Measurements from ENCODE around the gene LIPH. TPM values are rescaled to one million over a fixed set of nuclear protein-coding genes. Genes with fewer than 3 reads are reported as not detected.
"Not testable (repeated sequence)": the region's sequence is repeated elsewhere in the genome, so short reads cannot be mapped to it uniquely, and the experiment has no call there.

LIPH gene
- total RNA-seq = 14.6 TPM

DNA sequence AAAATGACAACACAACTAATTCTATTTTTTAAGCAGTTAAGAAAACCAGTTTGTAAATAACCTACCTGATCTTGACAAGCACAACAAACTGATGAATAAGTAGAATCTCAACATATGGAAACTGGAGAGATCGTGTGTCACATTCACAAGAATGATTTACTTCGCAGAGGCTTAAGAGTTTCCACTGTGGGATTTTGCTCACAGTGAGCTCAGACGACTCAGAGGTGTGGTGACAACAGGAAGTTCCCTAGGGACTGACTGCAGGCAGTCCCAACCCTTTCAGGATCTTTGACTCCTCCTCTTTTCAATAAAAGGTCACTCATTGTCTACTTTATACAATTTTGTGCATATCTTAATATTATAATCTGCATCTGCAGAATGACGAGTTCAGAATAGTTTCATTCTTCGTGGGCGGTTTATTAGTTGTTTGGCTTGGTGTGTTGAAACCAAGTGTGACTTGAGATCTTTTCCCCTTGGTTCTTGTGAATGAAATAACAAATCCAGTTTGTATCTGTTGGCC lies at the start of gene LIPH:
LIPH (minus strand) TSS at position 231 of the 520 bp plus-strand sequence; CDS start at position 114, 117 bp downstream.
- peak; percentile 91 for ATAC-seq

DNA sequence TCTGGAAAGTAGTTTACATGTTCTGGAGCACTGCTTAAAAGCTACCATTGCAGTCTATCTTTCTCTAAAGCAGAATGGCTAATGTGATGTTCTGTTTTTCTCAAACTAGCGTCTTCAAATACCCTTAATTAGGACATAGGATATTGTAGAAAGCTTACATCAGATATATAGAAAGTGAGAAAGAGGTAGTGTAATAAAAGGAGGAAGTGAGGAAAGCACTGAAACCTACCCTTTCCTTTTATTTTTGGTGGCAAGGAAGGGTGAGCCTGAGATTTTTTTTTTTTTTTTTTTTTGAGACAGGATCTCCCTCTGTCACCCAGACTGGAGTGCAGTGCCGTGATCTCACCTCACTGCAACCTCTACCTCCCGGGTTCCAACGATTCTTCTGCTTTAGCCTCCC lies 43.1 kb upstream of the LIPH start:
- ATAC-seq = no peak

DNA sequence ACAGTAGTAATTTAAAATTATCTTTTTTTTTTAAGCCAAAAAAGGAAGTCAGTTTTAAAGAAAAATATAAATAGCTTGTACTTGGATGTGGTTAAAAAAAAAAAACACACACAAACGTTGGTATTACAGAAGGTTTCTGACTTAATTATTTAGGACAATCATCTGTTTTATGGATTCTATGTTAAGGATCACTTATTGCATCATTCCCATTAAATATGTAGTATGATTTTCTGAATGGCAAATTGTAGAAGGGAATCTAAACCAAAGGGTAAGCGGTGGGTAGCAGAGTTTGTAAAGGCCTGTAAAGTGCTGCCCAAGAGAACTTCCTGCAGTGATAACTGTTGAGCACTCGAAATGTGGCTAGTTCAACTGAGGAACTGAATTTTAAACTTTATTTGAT lies 41.7 kb upstream of the LIPH start:
- no peak for ATAC-seq

DNA sequence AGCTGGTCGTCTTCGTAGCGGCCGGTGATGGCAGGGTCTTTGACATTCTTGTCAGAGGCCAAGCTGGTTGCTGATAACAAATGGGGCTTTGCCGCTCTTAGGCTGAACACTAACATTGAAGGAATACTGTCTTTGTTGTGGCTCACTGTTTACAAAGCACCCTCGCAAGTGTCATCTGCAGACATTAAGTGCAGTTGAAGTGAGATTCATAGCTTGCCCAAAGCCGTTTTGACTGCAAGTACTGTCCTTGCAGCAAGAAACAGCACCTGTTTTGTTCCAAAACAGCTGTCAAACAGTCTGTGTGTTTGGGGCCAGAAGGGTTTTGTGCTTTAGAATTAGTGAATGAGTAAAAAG lies 34.3 kb upstream of the LIPH start:
- no peak for ATAC-seq

DNA sequence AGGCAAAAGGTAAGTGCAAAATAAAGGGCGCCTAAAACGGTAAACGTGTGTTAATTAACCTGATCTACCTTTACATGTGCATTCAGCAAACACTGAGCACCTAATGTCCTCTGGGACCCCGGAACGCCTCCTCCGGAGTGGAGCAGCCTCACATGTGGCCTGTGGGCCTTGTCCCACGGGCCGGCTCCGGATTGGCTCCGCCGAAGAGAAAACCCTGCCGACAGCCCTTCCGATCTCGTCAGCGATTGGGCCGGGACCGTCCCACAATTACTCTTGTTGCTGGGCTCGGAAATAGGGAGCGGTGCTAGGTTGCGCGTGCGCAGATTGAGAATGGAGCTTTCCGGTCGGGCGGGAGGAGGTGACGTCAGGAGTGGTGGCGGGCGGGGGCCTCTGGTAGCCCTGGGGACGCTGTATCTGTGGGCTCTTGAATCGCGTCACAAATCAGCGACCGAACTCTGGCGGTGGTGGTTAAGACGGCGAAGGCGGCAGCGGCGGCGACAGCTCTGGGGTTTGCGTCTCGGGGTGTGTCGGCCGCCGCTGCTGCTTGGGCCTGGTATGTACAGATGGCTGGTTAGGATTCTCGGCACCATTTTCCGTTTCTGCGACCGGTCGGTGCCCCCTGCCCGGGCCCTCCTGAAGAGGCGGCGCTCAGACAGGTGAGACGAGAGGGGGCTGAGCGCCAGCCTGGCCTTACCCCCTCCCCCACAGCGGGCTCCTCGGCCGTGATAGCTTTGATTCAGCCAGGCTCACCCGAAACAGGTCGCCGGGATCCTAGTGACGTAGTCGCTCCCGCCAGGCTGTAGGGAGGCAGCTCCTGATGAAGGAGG lies 33.7 kb upstream of the LIPH start, which contains the start of gene SENP2:
SENP2 (plus strand) TSS at position 437 of the 827 bp plus-strand sequence; CDS start at position 556, 119 bp downstream.
- ATAC-seq = peak; percentile 98

DNA sequence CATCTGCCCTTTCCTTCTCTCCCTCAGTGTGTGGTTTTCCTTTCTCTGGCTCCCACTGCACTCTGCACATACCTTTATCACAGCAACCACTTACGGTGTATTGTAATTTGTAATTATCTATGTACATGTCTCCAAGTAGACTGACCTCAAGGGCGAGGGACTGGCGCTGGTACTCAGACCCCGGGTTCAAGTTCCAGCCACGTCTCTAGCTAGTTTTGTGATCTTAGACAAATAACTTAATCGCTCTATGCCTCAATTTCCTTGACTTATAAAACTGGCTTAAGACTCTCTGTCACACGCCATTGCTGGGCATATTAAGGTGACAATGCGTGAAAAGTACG lies 33.1 kb upstream of the LIPH start:
- no peak for ATAC-seq

DNA sequence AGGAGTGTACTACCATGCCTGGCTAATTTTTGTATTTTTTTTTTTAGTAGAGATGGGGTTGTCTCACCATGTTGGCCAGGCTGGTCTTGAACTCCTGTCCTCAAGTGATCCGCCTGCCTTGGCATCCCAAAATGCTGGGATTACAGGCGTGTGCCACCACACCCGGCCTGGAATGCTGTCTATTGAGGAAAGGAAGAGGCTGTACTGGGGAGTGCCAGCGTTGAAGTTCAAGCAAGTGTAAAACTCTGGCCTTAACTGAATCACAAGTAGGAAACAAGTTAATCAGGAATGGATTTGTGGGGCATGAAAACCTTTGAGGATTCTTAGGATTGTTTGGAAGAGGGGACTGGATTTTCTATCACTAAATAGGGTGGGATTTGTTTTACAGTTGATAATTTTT lies 32.3 kb upstream of the LIPH start:
- no peak for ATAC-seq

DNA sequence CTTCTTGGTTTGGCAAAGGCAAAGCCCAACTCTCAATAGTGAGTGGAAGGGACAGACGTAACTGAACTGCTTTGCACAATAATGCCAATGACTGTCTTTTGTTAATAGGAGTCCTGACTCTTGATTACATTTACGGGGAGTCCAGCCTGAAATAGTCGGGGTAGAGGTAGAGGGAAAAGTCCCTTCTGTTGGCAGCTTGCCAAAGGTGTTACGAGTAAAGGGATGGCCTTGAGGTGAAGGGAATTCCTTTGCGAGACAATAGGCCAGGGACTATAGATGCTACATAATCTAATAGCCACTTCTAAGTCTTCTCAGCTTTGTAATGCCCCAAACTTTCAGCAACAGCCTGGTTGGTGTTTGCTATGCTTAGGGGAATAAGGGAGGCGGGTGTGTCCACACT lies 31.5 kb upstream of the LIPH start:
- no peak for ATAC-seq

DNA sequence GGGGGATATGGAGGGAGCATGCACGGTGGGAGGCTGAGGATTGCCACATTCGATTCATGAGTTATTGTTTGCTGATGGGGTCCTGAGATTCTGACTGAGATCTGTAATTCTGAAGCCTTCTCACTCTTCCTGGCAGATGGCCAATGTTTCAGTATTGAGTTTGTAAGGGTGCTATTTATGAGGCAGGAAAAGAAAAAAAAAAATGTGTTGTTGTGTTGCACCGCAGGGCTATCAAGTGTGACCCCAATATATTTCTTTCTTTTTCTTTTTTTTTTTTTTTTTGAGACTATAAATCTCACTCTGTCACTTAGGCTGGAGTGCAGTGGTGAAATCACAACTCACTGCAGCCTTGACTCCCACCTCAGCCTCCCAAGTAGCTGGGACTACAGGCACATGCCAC lies 30.5 kb upstream of the LIPH start:
- no peak for ATAC-seq

DNA sequence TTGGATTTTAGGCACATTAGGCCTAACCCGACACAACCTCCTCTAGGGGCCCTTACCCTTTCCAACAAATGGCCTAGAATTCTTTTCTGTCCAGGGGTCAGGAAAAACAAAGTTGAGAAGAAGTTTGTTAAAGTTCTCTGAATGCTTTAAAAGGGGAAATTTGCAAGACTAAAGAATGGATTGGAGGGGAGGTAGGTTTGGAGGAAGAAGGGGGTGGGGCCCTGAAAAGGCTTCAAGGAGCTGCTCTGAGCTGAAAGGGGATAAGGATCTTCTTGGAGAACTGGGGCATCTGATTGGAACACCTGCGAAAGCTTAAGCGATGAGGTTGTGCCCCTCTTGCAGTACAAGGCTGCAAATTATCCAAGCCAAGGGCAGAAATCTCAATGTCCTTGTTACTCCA lies 29.8 kb upstream of the LIPH start:
- ATAC-seq = no peak

DNA sequence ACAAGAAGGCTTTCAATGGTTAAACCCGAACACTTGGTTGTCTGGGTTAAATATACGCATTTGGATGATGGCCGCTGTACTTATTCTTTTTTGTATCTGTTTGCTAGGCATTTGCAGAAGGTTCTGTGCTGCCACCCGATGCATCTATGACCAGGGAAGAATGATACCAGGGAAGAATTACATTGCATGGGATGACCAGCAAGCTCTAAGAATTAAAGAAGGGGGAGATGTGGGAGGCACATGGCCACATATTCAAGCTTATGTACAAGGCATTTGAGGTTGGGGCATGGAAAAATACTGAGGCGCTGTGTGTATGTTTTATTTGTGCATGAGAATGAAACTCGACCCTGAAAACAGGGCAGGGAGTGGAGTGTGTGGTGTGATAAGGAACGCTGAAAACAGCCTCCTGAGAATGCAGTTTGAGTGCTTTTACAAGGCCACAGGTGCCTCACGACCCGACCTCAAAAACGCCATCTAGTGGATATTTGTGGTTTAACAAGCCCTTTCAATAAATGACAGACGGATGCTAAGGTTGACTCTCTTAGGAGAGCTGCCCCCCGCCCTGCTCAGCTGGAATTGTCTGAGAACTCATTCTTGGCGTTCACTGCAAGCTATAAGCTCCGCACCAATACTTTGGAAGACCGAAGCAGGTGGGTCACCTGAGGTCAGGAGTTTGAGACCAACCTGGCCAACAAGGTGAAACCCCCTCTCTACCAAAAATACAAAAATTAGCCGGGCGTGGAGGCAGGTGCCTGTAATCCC lies 22.9 kb upstream of the LIPH start:
- peak; percentile 62 for ATAC-seq

DNA sequence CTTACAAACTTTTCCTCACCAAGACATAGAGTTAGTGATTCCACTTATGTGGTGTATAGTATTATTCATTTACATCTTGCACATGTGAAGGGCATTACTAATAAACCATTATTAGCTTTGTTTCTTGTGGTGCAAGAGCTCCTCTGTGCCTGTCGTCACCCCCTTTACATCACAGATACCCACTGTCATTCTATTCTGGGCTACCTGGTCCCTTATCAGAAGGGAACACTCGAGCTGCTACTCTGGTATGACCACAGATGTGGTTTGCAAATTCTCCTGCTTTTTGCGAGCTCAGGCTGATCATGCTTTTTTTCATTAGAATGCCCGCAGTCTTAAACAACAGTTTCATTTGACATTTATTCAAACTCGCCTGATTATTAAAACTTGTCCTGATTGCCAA lies 19.8 kb upstream of the LIPH start:
- no peak for ATAC-seq

DNA sequence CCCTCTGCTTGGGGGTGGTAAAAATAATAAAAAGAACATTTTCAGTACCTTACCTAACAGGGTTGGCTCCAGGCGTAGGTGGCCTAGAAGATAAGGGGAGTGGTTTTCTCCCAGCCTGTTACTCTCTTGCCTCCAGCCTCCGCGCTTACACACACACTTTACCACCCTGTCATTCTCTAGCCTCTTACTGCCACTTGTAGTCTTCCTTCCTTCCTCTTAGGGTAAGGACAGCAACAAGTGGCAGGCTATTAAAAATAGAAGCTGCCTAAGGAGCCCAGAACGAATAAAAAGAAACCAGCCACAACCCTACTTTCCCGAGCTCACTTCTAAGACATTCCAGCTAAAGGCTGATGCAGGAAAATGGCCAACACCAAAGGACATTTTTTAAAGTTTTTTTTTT lies 9.6 kb upstream of the LIPH start:
- no peak for ATAC-seq

DNA sequence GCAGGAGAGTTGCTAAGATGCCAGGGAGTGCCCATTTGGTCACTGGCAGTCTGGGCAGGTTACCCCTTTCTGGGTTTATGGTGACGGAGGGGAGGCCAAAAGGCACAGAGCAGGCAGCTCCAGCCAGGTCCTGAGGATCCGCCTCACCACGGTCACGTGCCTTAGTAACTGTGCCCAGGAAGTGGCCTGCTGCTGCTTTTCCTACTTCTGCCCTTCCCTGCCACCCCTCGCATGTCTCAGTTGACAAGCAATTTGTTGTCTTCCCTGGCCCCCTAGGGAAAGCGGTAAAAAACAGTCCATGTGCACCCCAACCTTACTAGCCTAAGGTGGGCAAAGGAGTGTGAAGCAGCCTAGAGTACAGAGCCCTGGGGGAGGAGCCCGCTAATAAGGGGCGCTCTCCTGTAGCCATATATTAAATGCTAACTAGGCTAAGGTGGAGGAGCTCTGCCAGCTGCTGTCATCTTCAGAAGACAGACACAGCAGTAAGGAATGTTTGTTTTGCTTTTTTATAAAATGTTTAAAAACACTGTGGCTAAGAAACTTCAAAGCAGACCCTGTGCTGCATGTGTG lies 9.1 kb upstream of the LIPH start:
- ATAC-seq = no peak

DNA sequence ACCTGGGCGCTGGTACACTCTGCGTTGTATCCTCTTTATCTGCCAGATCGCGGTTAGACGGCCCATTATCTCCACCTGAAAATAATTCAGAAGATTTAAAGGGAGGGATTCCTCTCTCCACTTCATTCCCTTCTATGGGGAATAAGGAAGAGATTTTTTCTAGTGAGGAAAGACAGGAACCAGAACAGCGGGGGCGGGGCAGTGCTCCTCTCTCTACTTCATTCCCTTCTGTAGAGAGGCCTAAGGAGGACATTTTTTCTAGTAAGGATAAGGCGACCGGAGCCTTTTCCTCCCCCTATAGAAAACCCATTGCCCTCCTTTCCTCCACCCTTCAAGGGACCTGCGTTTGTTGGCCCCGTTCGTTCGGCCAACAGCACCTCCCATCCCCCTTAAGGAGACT lies 8.3 kb upstream of the LIPH start:
- ATAC-seq = no peak

DNA sequence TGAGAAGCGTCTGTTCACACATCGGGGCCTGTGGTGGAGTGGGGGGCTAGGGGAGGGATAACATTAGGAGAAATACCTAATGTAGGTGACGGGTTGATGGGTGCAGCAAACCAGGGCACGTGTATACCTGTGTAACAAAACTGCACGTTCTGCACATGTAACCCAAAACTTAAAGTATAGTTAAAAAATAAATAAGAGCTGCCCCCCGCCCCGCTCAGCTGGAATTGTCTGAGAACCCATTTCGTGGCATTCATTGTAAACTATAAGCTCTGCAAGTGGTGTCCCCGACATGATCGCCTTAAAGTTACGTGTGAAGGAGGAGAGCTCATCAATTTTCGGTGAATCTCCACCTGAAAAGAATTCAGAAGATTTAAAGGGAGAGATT lies 7.3 kb upstream of the LIPH start:
- ATAC-seq = no peak

DNA sequence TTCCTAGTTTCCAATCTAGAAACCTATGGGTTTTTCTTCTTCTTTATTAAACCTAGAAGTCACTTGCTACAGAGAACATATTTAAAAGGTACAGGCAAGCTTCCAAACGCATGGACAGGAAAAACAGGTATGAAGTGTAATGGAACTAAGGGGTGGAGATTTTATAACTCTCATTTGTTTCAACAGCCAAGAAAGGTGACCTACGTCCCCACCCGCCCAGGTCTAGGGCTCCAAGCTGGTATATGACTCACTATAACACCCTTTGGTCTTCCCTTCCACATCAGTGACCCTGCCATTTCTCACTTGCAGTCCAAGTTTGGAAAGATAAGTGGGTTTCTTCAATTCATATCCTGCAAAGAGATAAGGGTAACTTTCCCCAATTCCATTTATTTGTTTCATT lies 6.0 kb upstream of the LIPH start:
- peak; percentile 98 for ATAC-seq

DNA sequence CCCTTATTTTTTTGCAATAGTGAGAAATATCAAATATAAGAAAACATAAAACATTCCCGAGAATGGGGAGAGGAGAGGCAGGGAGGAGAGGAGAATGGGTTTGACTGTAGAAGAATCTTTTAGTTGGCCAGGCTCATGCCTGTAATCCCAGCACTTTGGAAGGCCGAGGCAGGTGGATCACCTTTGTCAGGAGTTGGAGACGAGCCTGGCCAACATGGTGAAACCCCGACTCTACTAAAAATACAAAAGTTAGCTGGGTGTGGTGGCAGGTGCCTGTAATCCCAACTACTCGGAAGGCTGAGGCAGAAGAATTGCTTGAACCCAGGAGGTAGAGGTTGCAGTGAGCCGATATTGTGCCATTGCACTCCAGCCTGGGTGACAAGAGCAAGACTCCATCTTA lies 4.3 kb upstream of the LIPH start:
- ATAC-seq = not testable (repeated sequence)

DNA sequence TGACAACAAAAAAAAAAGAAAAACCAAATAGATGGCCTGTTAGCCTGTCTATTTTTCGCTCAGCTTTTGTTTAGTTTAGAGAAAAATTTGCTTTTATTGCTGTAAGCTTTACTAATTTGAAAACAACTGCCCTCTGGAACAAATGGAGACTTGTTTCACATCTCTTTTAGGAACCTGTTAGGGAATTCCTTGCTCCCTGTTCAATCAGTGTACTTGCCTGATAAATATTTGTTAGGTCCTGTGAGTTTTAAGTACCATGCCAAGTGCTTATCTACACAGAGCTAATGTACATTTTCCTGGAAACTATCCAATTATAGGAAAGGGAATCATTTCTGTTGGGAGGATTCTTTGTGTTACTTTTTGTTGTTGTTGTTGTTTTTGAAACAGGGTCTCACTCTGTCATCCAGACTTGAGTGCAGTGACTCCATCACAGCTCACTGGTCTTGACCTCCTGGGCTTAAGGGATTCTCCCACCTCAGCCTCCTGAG lies 3.5 kb upstream of the LIPH start:
- no peak for ATAC-seq

DNA sequence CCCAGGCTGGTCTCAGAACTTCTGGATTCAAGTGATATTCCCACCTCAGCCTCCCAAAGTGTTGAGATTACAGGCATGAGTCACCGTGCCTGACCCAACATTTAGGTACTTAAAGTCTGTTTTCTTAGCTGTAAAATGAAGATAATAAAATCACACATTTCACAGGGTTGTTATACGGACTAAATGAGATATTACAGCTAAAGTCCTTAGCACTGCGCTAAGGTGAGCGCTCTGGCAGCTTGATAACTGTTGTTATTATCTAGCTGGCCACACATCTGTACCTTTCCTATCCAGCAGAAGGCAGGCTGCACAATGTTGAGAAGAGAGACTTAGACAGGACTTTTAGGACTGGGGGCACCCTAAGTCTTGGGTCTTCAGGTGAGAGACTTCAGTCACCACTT lies 2.7 kb upstream of the LIPH start:
- ATAC-seq = no peak

DNA sequence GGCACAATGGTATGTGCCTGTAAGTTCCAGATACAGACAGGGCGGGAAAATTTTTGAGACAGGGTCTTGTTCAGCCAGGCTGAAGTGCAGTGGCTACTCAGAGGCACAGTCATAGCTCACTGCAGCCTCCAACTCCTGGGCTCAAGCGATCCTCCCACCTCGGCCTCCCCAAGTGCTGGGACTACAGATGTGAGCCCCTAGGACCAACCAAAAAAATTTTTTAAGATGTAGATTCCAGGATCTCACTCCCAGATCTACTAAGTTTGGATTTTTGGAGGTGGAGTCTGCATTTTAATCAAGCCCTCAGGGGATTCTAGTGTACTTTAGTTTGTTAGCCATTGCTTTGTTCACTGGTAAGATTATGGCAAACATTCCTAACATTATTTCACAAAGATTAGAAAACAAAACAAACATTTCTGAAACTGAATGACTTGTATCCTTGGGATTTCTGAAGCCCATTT lies 2.7 kb downstream of the LIPH start:
- no peak for ATAC-seq

DNA sequence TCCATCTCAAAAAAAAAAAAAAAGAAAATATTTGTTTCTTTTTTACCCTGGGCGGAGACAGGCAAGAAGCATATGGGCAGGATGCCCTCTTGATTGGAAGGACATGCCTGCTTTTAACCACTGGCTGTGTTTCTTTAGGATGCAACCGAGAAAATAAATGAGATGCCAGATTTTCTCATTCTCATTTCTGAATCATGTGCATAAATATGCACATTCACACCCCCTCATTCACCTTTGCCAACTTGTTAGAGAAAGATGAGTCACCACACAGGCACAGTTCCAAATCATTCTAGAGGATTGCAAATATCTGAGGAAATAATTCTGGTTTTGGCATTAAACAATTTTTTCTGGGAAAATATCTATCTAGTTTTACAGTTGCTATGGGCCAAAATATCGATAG lies 3.3 kb downstream of the LIPH start:
- ATAC-seq = peak; percentile 59

DNA sequence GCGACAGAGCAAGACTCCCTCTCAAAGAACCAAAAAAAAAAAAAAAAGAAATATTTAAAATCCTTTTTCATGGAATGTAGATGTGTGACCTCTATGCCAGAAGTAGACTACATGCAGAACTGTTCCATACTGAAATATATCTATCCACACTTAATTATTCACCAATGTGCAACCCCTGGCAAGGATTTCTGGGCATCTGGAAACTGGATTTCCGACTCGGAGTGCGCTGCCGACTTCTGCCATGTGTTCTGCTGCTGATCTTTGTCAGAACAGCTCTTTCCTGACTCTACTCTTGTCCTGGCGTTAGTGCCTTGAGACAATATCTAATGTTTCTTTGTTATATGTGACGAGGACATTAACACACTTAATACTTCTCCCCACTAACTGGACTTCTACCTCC lies 11.7 kb downstream of the LIPH start:
- ATAC-seq = no peak
